Ishikawa (cell line): ENCODE data around the gene NRG4.

Source experiments
- CREB1 ChIP-seq: IDR thresholded peaks from 2 replicates; pipeline ENCODE4 v1.6.1; 2012; ENCODE audit warnings: low read depth
- TAF1 ChIP-seq: IDR thresholded peaks from 2 replicates; pipeline ENCODE4 v1.6.1; 2012; ENCODE audit warnings: low read depth, mild to moderate bottlenecking

- no peak for TF ChIP-seq CREB1
- TF ChIP-seq TAF1 = no peak
Measured at GRCh38 chr15:75961331-75961730, 50.9 kb downstream of the NRG4 start.
